GM12892 (cell line): Measurements from ENCODE around the gene PATJ.

ENCODE experiments used
- POLR2A ChIP-seq: IDR thresholded peaks from 2 replicates; pipeline ENCODE4 v1.6.1; 2011; ENCODE audit warnings: low read depth, low read length, control low read depth
- POLR2AphosphoS5 ChIP-seq: IDR thresholded peaks from 2 replicates; pipeline ENCODE4 v1.6.1; 2011; ENCODE audit warnings: low read depth, low read length, control low read depth
- TAF1 ChIP-seq: IDR thresholded peaks from 2 replicates; pipeline ENCODE4 v1.6.1; 2011; ENCODE audit warnings: low read depth, mild to moderate bottlenecking, control low read depth, low read length, borderline replicate concordance

GRCh38 chr1:62084310-62084890 is 342.1 kb downstream of the PATJ start:
- TF ChIP-seq POLR2A (no peak), POLR2AphosphoS5 (no peak), TAF1 (no peak)
